ENCODE data around the gene CCDC154. TPM values are rescaled to one million over a fixed set of nuclear protein-coding genes. Genes with fewer than 3 reads are reported as not detected.

Gene CCDC154
- total and polyA plus RNA-seq, 2 donors (not counting 3 experiments of a cell fraction or from before 2014, with no cell fraction given): 0.65 to 0.75 TPM

DNA sequence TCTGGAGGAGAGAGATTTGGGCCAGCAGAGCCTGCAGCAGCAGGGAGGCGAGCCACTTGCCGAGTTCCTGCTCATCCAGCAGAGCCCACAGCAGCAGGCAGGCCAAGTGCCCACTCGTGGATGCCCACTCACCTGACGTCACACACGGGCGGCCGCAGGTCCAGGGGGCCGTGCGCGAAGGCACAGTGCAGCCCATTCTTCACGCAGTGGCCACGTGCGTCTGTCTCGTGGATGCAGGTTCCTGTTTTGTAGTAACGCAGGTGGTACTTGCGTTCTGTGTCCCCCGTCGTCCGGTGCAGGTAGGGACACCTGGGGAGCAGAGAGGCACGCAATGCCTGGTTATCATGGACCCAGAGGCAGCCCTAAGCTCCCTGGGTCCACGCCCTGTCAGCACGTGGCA lies 41.3 kb downstream of the CCDC154 start:
- dilution Hi-C loops (cut with MboI; ENCODE audit: extremely low pct_ligation_motif_present, low sequenced_read_pairs): no loop called here
- H3K9me3 ChIP-seq (replicated peaks; ENCODE audit: control insufficient read depth, insufficient read depth, low read length): no peaks in the 10 kb centered on the region

More for the DNA sequence above, 41.3 kb downstream of the CCDC154 start:
- Histone ChIP-seq H3K4me2 (ENCODE audit: insufficient read depth, low read length) (no peak overlapping the region), H3K4me1 (ENCODE audit: control insufficient read depth, extremely low read depth, insufficient read depth, low read length) (no peaks in the 10 kb centered on the region), H3K79me2 (ENCODE audit: control insufficient read depth, insufficient read depth, low read length) (no peaks in the 10 kb centered on the region), H3K36me3 (ENCODE audit: control insufficient read depth in 2 of 2, extremely low read depth in 1 of 2, insufficient read depth in 2 of 2, low read length in 2 of 2) (peaks cover 0 to 22% of the 10 kb centered on the region in 2 experiments), H3K9ac (replicated peaks; ENCODE audit: extremely low read depth, insufficient read depth, low read length) (no peak overlapping the region), H3K4me3 (replicated peaks in 1 of 3; ENCODE audit: insufficient read depth in 1 of 3, low read depth in 1 of 3, low read length in 3 of 3) (no peak overlapping the region), H3K27ac (ENCODE audit: insufficient read depth, low read depth, low read length) (no peak overlapping the region), H3K9me1 (replicated peaks; ENCODE audit: control insufficient read depth, extremely low read depth, insufficient read depth, low read length) (no peaks in the 10 kb centered on the region), H3K27me3 (ENCODE audit: control insufficient read depth in 2 of 2, insufficient read depth in 2 of 2, low read length in 2 of 2) (no peaks in the 10 kb centered on the region), H2AFZ (ENCODE audit: low read depth, low read length) (no peak overlapping the region), H4K20me1 (replicated peaks; ENCODE audit: control insufficient read depth, extremely low read depth, insufficient read depth, low read length) (no peaks in the 10 kb centered on the region)
- DNase-seq (ENCODE audit: low read depth, low spot score) (no peak), FAIRE-seq (no peak)
- BruUV-seq (replicated peaks): no TSS peak
- ChIA-PET POLR2A (no interaction called here), CTCF (no interaction called here)
- intact Hi-C loops (cut with micrococcal nuclease): loop anchor here (10.0 kb wide), 1 partner anchor 98 kb away; the partner anchor contains the start of gene UBE2I
- TF ChIP-seq POLR2AphosphoS5 (IDR thresholded peaks at IDR 0.05; ENCODE audit: insufficient read depth, low read depth, low read length) (no peak), MYC (IDR thresholded peaks at IDR 0.05; ENCODE audit: low read depth, low read length) (no peak), EZH2 (IDR thresholded peaks at IDR 0.05; ENCODE audit: borderline replicate concordance, low read depth, low read length, severe bottlenecking) (no peak), FOS (IDR thresholded peaks at IDR 0.05; ENCODE audit: borderline replicate concordance, insufficient read depth, low read length) (no peak), POLR2A (IDR thresholded peaks at IDR 0.05; ENCODE audit: low read depth, low read length) (no peak), GATA2 (IDR thresholded peaks at IDR 0.05; ENCODE audit: insufficient read depth, insufficient read length, low read depth, low read length) (no peak), JUN (IDR thresholded peaks at IDR 0.05; ENCODE audit: borderline replicate concordance, insufficient read depth, insufficient read length, low read depth) (no peak)
- TF ChIP-seq, protein P1, sequence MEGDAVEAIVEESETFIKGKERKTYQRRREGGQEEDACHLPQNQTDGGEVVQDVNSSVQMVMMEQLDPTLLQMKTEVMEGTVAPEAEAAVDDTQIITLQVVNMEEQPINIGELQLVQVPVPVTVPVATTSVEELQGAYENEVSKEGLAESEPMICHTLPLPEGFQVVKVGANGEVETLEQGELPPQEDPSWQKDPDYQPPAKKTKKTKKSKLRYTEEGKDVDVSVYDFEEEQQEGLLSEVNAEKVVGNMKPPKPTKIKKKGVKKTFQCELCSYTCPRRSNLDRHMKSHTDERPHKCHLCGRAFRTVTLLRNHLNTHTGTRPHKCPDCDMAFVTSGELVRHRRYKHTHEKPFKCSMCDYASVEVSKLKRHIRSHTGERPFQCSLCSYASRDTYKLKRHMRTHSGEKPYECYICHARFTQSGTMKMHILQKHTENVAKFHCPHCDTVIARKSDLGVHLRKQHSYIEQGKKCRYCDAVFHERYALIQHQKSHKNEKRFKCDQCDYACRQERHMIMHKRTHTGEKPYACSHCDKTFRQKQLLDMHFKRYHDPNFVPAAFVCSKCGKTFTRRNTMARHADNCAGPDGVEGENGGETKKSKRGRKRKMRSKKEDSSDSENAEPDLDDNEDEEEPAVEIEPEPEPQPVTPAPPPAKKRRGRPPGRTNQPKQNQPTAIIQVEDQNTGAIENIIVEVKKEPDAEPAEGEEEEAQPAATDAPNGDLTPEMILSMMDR (IDR thresholded peaks at IDR 0.05; ENCODE audit: extremely low read depth in 1 of 2, insufficient read depth in 1 of 2, low read depth in 1 of 2, low read length in 2 of 2): no peak
- TF ChIP-seq, protein P2, sequence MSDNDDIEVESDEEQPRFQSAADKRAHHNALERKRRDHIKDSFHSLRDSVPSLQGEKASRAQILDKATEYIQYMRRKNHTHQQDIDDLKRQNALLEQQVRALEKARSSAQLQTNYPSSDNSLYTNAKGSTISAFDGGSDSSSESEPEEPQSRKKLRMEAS (IDR thresholded peaks at IDR 0.05; ENCODE audit: insufficient read depth, insufficient read length): no peak

Data from endothelial cell of umbilical vein (primary cell).